NCI-H2196 (cell line): Measurements from ENCODE around the gene POLE3.
"Not testable (repeated sequence)": the region's sequence is repeated elsewhere in the genome, so short reads cannot be mapped to it uniquely, and the experiment has no call there.

ENCODE experiments used
- DNase-seq: peaks from one replicate; lab custom pipeline; 2025; ENCODE audit not compliant: unreplicated experiment; lab: John Stamatoyannopoulos, UW

Gene POLE3

GRCh38 chr9:113406353-113406752 lies 4.1 kb downstream of the POLE3 start:
- DNase-seq: not testable (repeated sequence)

GRCh38 chr9:113403646-113404045 lies 6.8 kb downstream of the POLE3 start:
- DNase-seq: no peak

GRCh38 chr9:113401027-113401792 lies 9.3 kb downstream of the POLE3 start, which contains the start of gene ALAD:
ALAD (minus strand) TSS chr9:113401284; CDS start chr9:113393559, 7,725 bp downstream.
- DNase-seq: peak; percentile 99

- DNase-seq: no peak
Measured at GRCh38 chr9:113399646-113400200, 10.8 kb downstream of the POLE3 start.

- no peak for DNase-seq
Measured at GRCh38 chr9:113398796-113399195, 11.7 kb downstream of the POLE3 start.

- DNase-seq: no peak
Measured at GRCh38 chr9:113397203-113397631, 13.3 kb downstream of the POLE3 start.

- no peak for DNase-seq
Measured at GRCh38 chr9:113395000-113395861, 15.2 kb downstream of the POLE3 start.

- no peak for DNase-seq
Measured at GRCh38 chr9:113393281-113393680, 17.2 kb downstream of the POLE3 start.

- DNase-seq: no peak
Measured at GRCh38 chr9:113391917-113392316, 18.6 kb downstream of the POLE3 start.

GRCh38 chr9:113390192-113390960 lies 20.1 kb downstream of the POLE3 start:
- no peak for DNase-seq

- DNase-seq: no peak
Measured at GRCh38 chr9:113389451-113389850, 21.0 kb downstream of the POLE3 start.

- no peak for DNase-seq
Measured at GRCh38 chr9:113388833-113389232, 21.6 kb downstream of the POLE3 start.

- no peak for DNase-seq
Measured at GRCh38 chr9:113387560-113388230, 22.8 kb downstream of the POLE3 start.

GRCh38 chr9:113386571-113387393 lies 23.7 kb downstream of the POLE3 start:
- no peak for DNase-seq

GRCh38 chr9:113381909-113382411 lies 28.5 kb downstream of the POLE3 start:
- no peak for DNase-seq

- DNase-seq: not testable (repeated sequence)
Measured at GRCh38 chr9:113381441-113381840, 29.0 kb downstream of the POLE3 start.

- no peak for DNase-seq
Measured at GRCh38 chr9:113380869-113381378, 29.6 kb downstream of the POLE3 start.

- DNase-seq: not testable (repeated sequence)
Measured at GRCh38 chr9:113379829-113380210, 30.7 kb downstream of the POLE3 start.
